ENCODE data around the gene UPK3BL2.
"Not testable (repeated sequence)": the region's sequence is repeated elsewhere in the genome, so short reads cannot be mapped to it uniquely, and the experiment has no call there.

Gene UPK3BL2

DNA sequence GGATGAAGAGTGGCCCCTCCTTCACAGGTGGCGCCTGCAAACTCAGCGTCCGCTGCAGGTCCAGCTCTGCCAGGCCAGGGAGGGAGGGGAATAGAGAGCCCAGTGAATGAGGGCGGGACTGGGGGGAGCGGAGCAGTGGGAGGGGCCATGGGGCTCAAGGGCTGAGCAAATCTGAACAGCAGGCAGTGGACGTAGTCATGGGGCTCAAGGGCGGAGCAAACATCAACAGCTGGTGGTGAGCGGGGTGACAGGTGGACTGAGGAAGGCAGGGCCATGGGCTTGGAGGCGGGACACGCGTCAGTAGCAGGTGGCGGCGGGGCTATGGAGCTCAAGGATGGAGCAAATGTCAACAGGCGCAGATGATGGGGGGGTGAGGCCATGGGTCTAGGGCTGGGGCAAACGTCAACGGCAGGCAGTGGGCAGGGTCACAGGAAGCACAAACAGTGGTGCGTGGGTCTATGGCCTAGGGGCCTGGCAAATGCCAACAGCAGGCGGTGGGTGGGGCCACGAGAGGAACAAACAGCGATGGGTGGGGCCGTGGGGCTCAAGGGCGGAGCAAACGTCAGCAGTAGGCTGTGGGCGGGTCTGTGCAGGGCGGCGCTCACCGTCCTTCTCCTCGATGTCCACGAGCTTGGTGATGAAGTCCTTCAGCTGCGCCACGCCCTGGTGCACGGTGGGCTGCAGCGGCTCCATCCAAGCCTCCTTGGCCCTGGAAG is 50.1 kb downstream of the UPK3BL2 start:
- not testable (repeated sequence) for DNase-seq

DNA sequence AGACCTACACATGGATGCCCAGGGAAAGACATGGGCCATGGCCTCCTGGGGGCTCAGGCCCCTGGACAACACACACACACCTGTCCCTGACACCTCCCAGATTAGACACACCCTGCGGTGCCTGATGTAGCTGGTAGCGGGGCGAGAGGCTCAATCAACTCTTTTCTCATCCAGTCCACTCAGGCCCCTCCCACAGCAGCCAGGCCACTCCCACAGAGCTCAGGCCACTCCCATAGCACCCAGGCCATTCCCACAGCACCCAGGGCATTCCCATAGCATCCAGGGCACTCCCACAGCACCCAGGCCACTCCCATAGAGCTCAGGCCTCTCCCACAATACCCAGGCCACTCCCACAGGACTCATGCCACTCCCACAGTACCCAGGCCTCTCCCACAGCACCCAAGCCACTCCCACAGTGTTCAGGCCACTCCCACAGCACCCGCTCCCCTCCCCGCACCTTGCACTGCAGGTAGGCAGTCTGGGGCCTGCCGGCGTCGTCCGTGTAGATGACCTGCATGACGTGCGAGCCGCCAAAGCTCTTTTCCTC is 52.9 kb downstream of the UPK3BL2 start:
- DNase-seq, result peak; percentile 39
